Umbilical cord (tissue), 2 donors: ENCODE results near the gene DPH5. TPM values are rescaled to one million over a fixed set of nuclear protein-coding genes. Genes with fewer than 3 reads are reported as not detected.
"Not testable (repeated sequence)": the region's sequence is repeated elsewhere in the genome, so short reads cannot be mapped to it uniquely, and the experiment has no call there.

Experiments
- DNase-seq: peaks from one replicate; pipeline ENCODE4 v3.0.0-alpha.2; 2015; ENCODE audit warnings: low spot score
- total RNA-seq: library from RNA; depleted of rRNA; stranded (reverse); fragments of >200 nt; gene quantifications from one replicate; pipeline ENCODE4 v1.2.3, GENCODE V29; 2014; ENCODE audit warnings: low replicate concordance; ENCODE audit not compliant: insufficient read depth

DPH5 gene, protein sequence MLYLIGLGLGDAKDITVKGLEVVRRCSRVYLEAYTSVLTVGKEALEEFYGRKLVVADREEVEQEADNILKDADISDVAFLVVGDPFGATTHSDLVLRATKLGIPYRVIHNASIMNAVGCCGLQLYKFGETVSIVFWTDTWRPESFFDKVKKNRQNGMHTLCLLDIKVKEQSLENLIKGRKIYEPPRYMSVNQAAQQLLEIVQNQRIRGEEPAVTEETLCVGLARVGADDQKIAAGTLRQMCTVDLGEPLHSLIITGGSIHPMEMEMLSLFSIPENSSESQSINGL
- 19.5 TPM for total RNA-seq

DNA sequence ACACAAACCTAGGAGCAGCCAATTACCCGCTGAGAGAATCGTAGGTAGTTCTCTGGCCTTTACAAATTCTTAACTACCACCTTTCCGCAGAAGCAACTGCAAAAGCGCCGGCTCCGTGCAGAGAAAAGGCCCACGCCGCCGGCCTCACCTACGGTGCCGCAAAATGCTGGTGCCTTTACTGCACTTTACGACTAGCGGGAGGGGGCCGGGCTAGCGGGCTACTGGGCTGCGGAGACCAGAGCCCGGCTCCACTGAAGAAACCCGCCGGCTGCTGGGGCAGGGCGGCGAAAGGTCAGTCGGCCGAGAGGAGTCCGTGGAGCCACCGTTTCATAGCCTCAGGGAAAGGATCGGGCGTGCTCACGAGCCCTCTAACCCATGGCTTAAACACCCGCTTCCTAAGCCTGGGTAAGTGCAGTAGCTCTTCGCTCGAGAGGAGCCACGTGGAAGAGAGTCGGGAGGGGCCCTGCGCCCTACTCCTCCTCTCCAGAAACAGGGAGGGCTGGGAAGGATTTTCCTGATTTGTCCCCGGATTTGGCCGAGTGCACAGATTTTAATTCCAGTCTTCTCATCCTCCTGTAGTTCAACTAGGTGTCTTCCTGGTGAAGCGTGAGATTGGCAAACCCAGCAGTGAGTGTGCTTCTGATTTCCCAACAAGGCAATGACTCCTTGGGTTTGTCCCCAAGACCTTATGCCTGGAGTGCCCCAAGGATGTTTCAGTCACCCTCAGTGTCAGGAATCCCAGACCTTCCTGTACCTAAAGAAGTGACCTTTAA, at the start of gene DPH5:
Gene DPH5 (minus strand): TSS at position 128 of the 773 bp plus-strand sequence. CDS start 341 bp downstream, outside the sequence.
- DNase-seq: peak; percentile 93

DNA sequence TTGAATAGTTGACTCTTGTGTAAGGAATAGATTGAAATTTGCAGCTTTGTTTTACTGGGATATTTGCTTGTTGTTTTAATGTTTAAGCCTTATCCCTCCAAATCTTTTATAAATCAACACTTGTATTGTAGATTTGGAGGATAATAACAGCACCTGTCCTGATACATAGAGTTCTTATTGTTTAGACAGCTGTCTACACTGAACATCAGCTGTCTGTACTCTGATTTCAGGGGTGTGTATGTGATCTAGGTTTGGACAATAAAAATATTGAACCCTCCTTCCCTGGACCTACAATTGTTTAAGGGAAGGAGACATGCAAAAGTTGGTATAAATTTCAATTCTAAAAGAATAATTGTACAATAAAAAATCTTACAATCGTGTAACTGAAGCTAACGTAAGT, 48.3 kb upstream of the DPH5 start:
- no peak for DNase-seq

DNA sequence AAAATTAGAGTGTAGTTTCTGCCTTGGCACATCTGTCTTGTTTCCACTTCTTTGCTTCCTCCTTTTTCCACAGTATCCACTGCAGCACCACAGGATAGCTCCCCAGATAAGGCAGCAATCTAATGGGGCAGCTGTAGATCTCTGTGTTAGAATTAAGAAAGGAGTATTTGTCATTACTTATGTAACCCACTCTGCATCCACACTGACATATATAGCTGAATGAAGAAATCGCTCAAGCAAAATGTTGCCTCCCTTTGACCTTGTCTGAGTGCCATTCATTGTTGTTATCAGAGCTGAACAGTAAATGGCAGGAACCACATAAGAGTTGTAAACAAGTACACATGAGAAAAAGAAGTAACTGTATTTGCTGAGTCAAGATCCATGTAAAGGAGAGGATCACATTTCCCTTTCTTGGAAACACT, 45.9 kb upstream of the DPH5 start:
- no peak for DNase-seq

DNA sequence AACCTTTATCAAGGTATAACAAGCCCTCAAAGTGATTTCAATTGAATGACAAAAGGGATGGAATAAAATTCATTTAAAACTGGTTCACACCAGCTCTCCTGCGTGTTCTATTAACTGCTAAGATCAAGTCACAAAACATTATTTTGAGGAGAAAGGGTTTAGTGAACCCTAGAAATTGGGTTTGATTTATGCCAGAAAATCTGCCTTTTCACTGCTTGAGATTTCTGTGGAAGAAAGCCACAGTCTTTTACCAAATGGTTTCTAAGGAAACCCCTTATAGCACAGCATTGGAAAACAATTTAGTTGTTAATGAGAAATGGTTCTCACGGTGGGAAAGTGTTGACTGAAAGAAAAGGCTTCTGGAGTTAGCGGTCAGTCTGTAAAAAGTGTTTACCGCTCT, 43.6 kb upstream of the DPH5 start:
- no peak for DNase-seq

DNA sequence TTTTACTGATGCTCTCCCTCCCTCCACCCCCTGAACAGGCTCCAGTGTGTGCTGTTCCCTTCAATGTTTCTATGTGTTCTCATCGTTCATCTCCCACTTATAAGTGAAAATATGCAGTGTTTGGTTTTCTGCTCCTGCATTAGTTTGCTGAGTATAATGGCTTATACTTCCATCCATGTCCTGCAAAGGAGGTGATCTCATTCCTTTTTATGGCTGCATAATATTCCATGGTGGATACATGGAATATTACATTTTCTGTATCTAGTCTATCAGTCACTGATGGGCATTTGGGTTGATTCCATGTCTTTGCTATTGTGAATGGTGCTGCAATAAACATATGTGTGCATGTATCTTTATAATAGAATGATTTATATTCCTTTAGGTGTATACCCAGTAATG, 41.4 kb upstream of the DPH5 start:
- DNase-seq: not testable (repeated sequence)

DNA sequence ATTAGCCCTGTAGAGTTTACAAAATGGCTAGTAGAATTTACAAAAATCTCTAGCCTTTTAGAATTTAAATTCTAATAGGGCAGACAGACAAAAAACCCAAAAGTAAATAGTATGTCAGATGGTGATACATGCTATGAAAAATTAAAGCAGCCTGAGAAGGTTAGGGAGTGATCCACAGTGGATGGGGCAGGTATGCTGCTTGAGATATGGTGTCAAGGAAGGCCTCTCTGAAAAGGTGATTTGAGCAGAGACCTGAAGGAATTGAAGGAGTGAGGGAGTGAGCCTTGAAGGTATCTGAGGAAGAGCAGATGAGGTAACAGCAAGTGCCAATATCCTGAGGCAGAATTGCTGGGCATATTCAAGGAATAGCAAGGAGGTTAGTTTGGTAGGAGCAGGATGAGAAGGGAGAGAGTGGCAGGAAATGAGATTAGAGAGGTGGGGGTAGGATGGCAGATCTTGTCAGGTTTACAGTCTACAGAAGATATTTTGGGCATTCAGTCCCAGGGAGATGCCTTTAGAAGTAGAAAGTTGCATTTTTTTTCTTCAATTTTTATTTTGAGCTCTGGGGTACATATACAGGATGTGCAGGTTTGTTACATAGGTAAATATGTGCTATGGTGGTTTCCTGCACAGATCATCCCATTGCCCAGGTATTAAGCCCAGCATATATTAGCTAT, 40.8 kb upstream of the DPH5 start:
- DNase-seq: no peak

DNA sequence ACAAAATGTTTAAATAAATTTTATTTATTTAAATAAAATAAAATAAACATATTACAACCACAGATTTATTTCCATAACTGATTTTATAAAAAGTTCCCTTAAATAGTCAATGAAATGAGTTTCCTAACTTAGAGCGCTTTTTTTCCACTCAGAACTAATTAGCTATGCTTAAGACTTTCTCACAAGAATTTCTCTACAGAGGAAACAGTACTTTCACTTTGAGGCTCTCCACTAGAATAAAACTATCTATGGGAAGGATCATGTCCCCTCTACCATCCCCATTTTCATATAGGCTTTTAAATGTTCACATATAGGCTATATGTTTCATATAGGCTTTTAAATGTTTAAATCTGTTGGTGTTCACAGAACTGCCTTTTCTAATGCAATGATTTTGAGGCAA, 40.0 kb upstream of the DPH5 start:
- DNase-seq: no peak

DNA sequence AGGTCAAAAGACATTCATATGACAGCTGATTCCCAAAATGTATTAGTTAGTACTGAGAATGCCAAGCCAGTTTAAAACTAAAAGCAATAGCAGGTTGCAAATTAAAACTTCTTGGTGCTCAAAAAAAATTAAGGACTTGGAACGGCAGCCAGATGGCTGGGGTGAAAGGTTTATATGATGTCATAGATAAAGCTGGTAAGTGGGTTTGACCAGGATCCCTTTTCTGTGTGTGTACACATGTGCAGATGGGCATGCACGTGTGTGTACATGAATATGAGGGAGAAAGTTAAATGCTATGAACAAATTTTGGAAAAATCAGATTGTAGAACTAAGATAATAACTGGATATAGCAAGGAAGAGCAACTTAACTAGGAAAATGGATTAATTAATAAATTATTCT, 39.1 kb upstream of the DPH5 start:
- DNase-seq: no peak

DNA sequence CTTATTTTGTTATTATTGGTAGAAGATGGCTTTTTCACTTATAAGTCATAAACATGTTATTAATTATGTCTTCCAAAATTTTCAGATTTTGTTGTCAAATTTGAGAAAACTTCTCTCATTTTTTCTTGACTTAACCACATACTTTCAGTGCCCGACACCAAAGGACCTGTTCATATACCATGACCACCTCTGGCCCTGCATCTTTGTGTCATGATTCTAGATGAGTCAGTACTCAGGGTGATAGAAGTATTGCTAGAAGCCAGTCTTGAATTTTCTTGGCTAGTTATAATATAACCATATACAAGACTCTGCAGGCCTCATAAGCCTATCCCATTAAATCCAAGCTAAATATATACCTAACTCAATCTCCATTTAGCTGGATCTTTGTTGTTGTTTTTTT, 35.4 kb upstream of the DPH5 start:
- DNase-seq: no peak

DNA sequence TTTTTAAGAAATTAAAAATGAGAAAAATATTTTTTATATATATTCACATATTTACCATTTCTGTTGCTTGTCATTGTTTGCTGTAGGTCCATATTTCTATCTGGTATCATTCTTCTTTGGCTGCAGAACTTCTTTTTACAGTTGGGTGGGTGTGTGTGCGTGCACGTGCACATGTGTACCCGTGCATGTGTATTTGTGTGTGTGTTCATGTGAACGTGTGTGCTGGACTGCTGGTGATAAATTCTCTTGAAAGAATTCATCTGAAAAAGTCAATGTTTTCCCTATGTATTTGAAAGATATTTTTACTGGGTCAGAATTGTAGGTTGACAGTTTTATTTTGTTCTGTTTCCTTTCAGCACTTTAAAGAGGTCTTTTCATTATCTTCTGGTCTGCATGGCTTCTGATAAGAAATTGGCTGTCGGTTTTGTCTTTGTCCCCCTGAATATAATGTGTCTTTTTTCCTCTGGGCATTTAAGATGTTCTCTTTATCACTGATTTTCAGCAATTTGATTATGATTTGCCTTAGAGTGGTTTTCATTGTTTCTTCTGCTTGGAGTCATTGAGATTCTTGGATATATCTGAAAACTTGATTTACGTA, 34.5 kb upstream of the DPH5 start:
- DNase-seq: peak; percentile 67

DNA sequence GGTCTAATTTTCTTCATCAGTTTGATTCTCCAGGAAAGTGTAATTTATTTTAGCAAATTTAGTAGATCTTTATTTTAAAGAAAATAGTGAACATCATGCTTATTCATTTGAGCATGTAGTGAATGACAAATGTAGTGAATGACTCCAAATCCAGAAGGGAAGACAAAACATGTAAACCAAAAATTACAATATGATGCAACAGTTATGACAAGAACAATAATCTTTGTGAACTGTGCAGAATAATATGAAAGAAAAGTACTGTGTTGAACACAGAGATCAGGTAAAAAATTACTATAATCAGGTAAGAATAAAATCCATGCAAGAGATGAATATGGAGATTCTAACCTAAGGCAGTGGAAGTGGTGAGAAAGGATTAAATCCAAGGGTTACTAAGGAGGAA, 30.0 kb upstream of the DPH5 start:
- no peak for DNase-seq

DNA sequence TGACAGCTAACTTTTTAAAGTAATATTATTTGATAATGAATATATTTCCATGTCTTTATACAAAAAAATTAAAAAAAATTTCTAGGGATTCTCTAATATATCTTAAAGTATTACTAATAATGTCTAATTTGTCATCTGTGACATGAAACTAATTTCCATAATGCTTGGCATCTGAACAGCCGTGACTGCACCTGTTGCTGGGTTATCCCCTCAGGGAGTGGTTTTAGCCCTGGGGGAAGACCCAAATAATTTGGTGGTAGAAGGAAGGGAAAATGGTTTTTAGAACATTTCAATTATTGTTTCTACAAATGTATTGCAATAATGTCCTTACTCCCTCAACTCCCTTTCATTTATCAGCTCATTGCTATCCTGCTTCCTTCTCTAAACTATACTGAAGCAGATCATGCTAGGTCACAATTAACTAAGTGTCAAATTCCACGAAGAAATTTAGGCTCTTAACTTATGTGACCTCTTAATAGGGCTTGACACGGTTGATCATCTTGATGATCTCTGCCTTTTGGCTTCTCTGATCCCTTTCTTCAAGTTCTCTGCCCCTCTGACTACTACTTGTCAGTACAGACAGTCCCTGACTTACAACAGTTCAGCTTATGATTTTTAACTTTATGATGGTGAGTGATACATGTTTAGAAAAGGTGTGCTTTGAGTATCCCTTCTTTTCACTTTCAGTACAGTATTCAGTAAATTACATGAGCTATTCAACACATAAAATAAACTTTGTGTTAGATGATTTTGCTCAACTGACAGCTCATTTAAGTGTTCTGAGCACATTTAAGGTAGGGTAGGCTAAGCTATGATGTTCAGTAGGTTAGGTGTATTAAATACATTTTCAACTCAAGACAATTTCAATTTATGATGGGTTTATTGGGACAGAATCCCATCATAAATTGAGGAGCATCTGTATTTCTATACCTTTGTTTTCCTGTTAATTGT, 26.4 kb upstream of the DPH5 start:
- DNase-seq: no peak

DNA sequence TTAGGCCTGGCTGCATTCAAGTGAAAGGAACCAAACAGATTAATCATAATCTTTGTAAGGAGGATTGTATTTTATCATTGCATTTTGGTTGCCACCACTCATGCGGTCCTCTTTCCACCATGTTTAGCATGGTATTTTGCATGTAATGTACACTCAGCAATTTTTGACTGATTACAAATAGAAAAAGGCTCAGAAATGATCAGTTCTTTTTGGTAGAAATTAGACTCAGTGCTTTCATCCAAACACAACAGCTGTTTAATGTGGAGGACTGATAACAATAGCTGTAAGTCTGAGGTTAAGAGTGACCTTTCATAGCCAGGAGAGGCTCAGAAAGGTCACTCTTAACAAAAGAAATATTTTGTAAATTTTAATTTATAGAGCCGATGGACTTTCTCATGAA, 25.3 kb upstream of the DPH5 start:
- DNase-seq: no peak

DNA sequence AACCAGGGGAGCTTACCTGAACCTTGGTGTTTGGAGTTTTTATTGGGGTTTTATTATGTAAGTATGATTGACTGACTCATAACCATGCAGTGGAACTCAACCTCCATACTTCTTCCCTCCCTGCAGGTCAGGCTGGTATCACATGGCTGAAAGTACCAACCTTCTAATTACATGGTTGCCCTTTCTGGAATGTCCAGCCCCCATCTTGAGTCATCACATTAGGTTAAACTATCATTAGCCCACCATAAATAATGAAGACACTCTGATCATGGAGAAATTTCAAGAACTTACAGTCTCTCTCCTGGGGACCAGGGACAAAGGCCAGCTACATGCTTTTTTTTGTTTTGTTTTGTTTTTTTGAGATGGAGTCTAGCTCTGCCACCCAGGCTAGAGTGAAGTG, 19.2 kb upstream of the DPH5 start:
- no peak for DNase-seq

DNA sequence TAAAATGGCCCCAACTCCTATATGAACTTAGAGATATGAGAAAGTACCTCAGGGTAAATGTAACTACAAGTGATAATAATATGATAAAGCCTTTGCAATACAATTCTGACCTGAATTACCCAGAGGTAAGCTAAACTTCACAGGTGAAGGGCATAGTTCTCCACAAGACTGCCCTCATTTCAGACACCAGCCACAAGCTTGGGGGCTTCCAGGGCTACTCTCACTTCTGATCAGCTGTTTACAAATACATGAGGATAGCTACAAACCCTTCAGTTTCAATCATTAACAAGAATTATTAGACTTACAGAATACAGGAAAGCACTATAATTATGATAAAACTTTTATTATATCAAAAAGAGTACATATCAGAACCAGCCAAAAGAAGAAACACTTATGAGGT, 18.7 kb upstream of the DPH5 start:
- no peak for DNase-seq

DNA sequence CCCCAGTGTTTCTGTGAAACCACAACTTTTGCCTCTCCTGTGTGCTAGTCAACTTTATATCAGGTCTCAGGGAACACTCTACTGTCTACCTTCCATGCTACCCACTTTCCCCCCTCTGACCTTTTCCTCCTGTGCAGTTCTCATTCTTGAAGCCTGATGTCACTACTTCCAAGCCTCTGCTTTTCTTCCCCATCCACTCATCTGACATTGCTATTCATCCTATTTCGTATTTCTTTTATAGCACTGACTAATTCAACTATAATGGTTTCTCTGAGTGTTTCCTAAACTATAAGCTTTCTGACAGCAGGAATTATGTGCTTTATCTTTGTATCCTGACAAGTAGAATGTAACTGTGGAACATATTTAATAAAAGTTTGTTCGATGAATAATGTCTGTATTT, 18.2 kb upstream of the DPH5 start:
- peak; percentile 84 for DNase-seq

DNA sequence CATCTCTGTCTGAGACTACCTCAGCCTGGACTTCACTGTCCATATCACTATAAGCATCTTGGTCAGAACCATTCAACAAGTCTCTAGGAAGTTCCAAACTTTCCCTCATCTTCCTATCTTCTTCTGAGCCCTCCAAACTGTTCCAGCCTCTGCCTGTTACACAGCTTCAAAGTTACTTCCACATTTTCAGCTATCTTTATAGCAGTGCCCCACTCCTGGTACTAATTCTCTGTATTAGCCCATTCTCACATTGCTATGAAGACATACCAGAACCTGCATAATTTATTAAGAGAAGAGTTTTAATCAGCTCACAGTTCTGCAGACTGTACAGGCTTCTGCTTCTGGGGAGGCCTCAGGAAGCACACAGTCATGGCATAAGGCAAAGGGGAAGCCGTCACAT, 15.7 kb upstream of the DPH5 start:
- DNase-seq: no peak

DNA sequence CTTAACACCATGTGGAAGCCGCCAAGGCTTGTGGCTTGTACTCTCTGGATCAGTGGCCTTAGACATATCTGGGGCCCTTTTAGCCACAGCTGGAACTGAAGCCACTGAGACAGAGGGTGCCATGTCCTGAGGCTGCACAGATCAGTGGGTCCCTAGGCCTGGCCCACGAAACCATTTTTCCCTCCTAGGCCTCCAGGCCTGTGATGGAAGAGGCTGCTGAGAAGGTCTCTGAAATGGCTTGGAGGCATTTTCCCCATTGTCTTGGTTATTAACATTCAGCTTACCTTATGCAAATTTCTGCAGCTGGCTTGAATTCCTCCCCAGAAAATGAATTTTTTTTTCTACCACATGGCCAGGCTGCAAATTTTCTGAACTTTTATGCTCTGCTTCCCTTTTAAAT, 15.1 kb upstream of the DPH5 start:
- no peak for DNase-seq

DNA sequence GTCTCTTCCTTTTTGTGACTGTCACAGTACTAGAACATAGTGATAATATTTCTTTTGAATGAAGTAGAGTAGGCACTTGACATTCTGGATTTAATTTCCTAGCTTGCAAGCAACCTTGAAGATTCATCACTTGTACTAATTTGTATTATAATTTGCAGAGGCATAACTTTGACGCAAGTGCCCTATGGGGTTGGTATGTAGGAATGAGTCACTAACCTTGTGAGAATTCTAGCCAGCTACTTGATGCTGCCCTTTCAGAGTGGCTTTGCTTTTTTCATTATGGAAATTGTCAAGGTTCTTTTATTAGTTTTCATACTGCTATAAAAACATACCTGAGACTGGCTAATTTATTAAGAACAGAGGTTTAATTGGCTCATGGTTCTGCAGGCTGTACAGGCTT, 13.7 kb upstream of the DPH5 start:
- no peak for DNase-seq

DNA sequence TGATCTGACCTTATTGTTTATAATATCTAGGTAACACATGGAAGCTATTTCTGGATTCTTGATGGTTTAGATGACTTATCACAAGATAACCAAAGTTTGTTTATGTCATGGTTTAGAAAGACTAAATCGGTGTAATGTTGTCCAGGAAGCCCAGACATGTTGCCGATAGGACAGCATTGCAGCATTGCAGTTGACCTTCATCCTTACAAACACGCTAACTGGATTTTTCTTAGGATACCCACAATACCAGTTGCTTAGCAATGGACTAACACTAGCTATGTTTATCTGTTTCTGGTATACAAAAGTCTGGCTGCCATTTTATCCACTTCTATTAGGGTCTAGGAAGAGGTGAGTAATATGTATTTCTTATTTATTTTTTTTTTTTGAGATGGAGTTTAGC, 11.7 kb upstream of the DPH5 start:
- no peak for DNase-seq

DNA sequence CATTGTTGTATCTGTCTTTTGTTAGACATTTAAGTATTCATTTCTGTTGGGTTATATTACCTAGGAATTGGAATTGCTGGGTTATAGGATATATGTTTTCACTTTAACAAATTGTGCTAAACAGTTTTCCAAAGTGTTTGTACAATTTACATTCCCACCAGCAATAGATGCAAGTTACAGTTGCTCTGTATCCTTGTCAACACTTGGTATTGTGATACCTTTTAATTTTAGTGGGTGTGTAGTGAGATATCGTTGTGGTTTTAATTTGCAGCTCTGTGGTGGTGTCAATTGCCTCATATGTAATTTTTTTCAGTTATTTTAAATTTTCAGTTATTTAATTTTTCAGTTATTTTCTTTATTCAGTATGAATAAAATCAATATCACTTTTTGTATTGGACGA, 7.4 kb upstream of the DPH5 start:
- no peak for DNase-seq
